NCI-H1105 (cell line): ENCODE data around the gene L3MBTL4.
A peak's percentile ranks its signal among the peaks of the same experiment; 100 is the strongest.

Source experiments
- DNase-seq: peaks from one replicate; lab custom pipeline; 2025; lab: John Stamatoyannopoulos, UW

Gene L3MBTL4

DNA sequence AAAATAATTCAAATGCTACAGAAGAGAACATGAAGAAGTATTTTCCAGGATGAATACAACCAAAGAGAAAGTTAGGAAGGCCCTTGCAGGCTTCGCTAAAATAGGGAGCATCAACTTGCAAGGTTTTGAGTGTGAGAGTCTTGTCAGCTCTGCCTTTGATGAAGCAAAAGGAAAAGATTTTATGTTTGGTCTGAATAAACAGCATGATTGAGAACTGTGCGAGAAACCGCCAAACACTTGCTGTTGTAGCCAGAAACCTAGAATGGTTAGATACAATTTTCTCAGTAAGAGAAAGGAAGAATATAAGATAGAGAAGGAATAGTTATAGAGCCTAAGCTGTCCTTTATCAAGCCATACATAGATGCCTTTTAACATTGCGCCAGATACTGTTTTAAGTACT, 163.6 kb downstream of the L3MBTL4 start:
- DNase-seq, result no peak

DNA sequence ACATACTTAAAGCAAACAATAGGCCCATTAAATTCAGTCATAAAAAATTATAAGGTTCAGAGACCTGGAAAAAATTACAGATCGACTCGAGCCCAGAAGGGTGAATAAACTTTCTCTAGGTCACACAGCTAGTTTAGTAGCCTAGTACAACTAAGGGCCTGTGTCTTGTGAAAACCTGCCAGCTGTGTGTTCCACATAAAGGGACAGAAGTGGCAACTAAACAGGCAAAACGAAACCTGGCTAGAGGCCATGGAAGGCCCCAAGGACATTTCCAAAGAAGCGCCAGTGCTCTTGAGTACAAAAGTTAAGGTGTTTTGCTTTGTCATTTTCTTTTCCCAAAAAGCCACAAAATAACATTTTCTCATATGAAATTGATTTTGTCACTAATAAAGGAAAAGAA, 164.9 kb downstream of the L3MBTL4 start:
- no peak for DNase-seq

DNA sequence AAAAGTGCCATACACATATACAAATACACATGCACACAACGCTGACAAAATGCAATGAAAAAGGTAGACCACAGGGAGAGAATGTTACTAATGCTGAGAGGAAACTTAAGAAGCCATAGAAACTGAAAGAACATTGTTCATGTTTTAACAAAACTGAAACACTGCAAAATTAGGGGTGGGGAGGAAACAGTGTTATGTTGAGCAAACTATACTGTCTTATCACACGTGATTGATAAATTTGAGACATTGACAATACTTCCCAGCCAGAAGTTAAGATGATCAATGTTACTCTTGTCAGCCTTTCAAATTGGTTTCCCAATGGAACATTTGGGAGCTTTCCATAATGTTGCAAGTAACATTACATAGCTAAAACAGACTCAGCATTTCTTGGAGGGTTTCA, 165.5 kb downstream of the L3MBTL4 start:
- DNase-seq, result no peak

DNA sequence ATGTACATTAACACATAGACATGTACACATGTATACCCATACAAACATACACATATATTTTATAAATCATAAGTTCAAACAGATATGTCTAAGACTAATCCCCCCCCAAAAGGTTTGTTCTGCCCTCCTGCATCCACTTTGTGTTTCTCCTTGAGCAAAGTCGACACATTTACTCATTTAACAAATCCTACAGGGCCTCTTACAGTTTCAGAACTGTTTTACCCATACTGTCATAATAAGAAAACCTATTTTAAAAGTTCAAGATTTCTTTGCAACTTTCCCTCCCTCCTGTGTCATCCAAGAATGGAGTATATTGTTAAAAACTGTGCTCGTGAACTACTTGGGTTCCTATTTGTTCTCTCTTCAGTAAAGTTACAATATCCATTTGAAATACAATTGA, 166.7 kb downstream of the L3MBTL4 start:
- no peak for DNase-seq

DNA sequence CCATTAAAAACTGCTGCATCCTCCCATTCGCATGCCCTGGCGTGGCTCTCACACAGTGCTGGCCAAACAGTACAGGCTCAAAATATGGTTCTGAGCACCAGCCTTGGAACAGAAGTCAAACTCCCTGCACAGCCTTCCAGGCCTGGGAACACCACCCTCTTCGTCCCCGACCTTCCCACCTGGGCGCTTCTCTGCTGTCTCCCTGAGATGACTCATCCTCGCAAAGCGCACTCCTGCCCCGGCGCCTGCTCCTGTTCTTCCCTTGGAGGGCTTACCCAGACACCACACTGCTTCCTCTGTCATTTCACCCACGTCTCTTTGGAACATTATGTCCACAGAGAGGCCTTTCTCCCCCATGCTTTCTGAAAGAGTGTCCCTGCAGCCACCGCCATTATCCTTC, 172.7 kb downstream of the L3MBTL4 start:
- DNase-seq, result no peak

DNA sequence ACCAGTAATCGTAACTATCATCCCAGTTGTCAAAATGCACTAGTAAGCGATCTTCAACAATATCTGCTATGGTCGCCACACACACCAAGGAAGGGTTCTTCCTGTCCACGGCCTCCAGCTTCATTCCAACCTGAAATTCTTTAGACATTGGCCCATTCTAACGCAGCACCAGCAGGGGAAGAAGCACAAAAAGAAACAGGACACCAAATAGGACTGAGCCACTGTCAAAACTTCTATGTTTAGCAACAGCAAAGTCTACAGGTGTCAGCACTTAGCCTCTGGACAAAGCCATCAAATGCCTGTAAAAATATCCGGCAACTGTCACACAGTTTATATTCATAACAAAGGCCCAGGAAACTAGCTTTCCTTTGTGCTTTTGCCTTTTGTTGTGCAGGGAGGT, 175.0 kb downstream of the L3MBTL4 start:
- no peak for DNase-seq

DNA sequence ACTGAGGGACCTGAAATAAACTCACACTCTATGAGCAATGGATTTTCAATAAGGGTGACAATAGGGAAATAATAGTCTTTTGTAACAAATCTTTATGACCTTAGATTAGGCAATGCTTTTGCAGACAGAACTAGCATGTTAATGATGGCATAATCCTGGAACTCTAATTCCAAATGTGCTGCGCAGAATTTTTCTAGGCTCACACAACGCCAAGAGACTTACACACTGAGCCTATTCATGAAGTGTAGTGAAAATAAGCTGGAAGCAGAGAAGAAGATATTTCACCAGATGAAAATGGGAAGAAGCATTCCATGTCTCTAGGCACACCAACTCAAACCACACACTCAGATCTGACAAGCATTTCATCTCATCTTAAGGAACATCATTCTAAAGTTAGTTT, 178.5 kb downstream of the L3MBTL4 start:
- DNase-seq, result no peak

DNA sequence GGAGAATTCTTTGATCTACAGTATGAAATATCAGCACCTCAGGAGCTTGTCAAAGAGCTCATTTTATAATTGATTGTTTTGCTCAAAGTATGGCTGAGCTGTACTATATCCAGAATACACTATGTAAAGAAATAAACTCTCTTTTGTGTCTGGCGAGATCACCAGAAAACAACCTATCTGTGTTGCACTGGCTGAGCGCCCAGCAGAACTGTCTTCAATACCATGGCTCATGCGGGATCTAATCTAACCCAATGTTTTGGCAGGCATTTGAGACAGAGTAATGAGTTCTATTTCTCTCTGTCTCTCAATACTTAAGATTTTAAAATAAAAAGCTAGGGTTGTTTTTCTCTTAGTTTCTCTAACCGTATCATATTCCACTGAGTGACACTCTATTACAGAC, 192.4 kb downstream of the L3MBTL4 start:
- no peak for DNase-seq

DNA sequence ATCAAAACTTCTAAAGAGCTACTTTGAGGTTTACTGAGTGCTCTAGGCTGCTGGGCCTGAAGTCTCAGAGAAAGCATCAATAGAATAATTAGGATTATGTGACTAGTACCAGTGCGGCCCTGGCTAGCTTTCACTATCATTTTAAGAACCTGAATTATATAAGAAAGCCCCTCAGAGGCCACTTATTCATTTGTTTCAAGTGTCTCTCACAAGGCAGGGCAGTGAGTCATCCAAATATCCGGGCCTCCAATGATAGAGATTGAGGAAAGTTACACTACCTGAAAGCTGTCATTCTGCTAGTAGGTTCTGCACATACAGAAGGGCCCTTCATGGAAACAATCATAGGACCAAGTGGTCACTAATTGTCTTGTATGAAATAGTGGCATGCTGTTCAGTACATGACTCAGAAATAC, 193.1 kb downstream of the L3MBTL4 start:
- DNase-seq, result no peak

DNA sequence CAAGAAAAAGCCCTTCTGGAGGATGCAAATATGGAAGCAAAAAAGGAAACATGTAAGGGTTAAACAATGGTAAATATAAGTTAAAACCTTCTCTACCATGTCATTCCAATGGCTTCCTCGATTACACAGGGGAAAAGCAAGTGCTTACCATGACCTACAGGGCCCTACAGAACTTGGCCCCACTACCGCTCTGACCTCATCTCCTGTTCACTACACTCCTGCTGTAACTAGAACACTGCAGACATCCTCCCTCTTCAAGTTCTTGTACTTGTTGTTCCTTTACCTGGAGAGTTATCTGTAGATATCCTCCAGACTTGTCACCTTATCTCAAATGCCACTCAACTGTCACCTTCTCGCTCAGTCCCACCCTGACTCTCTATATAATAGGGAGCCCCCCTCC, 194.6 kb downstream of the L3MBTL4 start:
- no peak for DNase-seq

DNA sequence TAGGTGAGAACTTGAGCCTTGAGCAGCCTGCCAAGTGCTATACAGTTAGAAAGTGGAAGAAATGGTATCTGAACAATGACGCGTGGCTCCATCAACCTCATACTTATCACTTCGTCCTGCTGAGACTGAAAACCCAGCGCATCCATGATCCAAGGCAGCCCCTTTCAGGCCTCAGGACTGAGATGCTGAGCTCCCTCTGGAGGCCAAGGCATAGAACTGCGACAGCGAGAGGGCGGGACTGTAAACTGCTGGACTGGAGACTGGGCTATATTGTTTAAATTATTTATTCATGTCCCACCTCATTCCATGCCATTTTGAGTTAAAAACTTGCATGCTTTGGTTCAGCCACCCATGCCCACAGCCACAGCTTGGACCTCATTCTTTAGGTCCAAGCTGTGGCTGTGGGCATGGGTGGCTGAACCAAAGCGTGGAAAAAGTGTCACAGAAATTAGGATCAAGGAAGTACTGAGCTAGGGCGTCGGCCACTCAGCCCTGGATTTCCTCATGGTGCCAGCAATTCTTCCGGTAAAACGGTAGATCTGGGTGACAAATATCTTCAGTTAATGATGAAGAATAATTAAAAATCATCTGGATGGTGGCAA, 195.5 kb downstream of the L3MBTL4 start:
- no peak for DNase-seq

DNA sequence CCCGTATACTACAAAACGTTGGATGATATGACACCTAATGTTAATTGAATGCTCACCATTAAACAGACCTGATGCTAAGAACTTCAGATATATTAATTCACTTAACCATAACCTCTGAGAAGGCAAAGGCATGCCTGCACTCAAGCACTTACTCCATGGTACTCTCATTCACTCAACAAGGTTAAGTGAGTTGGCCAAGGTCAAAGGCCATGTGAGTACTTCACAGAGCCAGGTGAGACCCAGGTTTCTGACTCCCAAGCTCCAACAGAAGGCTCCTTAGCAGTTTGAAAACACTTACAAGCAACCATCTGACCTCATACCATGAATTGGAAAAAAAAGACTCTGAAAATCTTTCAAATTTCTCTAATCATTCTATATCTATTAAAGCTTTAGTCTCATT, 198.8 kb downstream of the L3MBTL4 start:
- DNase-seq, result no peak

DNA sequence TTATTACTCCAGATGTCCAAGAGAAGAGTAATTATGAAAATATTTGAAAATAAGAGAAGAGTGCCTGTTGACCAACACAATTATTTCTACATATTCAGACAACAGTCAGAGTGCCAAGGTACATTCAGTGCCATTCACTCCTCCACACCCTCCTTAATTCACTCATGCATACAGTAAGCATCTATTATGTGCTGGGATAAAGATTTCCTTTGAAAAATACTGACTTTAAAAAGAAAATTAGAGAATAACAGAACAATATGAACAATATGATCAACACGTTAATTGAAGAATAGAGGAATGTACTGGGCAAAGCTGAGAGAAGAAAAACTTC, 203.6 kb downstream of the L3MBTL4 start:
- no peak for DNase-seq

DNA sequence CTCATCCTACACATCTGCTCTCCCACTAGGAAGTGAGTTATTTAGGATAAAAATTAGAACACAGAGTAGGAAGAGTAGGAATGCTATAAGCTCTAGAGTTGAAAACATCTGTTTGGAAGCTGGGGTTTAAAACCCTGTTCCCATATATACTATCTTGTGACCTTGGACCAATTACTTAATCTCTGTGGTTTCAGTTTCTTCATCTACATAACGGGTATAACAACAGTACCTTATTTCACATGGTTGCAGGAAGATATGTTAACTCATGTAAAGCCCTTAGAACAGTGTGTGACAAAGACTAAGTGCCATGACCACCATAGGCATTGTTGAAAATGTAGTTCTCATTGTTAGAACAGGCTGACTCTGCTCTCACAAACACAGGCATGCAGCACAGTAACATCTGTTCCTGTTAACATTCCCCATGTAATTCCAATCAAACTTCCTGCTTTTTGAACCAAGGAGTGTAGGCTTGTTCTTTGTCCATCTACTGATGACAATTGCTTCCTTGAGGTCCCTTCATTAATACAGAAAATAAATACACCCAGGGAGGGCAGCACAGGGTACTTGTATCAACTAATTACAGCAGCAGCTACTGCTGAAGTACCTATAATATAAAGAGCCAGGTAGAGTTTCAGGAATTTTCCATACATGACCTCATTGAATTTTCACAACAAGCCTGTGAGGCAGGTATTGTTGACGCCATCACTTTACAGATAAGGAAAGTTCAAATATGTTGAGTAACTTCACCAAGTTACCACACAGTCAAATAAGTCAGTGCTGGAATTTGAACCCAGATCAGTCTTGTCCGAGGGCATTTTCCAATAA, 204.2 kb downstream of the L3MBTL4 start:
- DNase-seq, result no peak

DNA sequence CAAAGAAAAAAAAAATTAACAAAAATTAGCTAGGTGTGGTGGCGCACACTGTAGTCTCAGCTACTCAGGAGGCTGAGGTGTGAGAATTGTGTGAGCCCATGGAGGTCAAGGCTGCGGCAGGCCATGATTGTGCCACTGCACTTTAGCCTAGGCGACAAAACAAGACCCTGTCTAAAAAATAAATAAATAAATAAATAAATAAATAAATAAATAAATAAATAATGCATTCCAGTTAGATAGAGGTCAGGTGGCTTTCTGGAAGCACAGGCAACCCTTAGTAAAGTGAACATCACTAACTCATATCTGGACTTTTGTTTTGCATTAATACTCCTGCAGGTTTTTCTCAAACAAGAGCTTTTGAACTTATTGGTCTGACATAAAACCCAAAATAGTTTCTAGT, 206.8 kb downstream of the L3MBTL4 start:
- DNase-seq, result no peak

DNA sequence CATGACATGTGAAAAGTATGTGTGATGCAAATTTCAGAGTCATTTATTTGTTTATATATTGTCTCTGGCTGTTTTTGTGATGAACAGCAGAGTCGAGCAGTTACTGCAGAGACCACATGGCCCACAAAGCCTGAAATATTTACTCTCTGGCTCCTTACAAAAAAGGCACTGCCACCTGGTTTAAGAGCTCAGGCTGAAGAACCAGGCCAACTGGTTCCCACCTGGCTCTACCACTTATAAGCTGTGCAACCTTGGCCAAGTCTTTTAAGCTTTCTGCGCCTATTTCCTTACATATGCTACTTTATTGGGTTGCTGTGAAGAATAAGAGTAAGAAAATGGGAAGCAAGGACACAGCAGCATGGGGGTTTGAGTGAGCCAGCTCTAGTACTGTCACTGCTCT, 207.6 kb downstream of the L3MBTL4 start:
- no peak for DNase-seq

DNA sequence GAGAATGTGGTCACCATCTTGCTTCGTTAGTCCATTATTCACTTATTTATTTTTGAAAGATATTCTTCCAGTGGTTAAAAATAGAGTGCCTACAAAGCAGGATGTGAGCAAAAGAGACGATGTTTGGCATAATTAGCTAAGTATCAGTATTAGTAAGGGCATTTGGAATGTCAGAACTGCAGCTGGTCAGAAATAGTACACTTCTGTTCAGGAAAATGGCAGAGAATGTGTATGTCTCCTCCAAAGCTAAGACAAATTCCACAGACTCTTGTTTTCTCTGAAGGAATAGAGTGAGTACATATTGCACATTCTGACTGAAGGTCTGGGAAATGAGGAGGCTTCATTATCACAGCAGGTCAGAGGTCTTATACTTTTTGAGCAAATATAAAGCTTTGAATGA, 209.0 kb downstream of the L3MBTL4 start:
- no peak for DNase-seq

DNA sequence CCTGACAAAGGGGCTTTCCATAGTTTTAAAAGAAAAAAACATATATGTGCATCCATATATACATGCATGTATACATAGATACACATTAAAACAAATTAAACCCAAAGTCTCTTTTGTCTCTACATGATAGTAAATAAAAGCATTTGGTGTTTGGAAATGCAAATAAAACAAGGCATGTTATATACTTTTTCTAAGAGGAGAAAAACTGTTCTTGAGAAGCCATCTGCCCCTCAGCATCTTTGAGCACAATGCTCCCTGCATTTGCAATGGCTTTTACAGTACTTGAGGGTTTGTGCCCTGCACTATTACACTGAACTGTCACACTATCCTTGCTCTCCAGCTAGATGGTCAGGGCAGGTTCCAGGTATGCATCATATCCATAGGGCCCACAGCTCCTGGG, 210.2 kb downstream of the L3MBTL4 start:
- no peak for DNase-seq

DNA sequence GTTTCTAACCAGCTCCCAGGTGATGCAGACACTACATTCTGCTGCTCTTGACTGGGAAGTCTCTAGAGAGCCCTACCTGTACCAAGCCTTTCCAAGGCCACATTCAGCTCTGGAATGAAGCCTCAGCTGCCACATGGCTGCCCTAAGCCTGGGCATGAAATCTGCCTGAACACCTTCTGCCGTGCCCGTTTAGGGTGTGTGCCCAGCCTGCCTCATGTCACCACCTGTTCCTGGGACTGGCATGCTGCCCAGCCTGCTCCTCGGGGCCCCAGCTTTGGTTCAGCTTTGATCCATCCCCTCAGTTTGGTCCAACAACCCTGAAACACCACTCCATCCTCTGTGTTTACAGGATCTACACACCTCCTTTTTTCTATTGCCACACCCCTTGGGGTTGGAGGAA, 210.9 kb downstream of the L3MBTL4 start:
- DNase-seq, result peak; percentile 35

DNA sequence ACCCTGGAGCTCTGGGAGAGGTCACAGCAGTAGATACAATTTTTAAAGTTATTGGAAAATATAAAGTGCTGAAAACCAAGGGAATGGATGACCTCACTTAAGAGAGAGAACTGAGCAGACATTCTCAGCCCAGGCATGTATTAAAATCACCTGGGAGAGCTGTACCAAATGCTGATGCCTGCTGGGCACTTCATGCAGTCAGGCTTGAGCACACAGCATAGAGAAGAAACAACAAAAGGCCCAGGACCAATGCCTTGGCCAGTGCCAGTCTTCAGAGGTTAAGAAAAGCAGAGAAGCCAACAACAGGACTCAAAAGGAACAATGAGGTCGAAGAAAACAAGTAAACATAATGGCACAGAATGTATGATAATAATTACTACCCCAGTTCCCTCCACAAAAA, 211.8 kb downstream of the L3MBTL4 start:
- DNase-seq, result no peak

DNA sequence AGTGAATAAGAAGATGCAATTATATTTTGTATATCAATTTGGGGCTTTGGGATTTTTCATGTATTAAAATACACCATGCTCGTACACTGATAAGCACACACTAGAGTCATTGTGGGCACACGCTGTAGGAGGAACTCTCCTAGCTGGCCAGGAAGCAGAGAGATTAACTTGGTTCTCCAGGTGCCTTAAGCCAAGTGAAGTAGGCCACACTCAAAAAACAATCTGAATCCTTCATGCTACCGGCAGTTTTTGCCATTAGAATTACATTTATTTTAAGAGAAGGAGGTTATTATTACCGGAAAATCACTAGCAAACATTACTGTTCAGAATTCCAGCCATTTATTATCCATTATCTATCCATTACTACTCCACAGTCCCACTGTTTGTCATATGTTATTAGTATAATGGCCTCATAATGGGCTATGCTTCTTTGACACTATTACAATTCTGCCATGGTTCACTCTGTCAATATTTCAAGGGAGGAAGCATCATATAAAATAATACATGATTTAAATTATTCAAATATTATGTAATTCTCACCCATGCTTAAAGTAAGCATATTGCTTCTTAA, 214.4 kb downstream of the L3MBTL4 start:
- no peak for DNase-seq

DNA sequence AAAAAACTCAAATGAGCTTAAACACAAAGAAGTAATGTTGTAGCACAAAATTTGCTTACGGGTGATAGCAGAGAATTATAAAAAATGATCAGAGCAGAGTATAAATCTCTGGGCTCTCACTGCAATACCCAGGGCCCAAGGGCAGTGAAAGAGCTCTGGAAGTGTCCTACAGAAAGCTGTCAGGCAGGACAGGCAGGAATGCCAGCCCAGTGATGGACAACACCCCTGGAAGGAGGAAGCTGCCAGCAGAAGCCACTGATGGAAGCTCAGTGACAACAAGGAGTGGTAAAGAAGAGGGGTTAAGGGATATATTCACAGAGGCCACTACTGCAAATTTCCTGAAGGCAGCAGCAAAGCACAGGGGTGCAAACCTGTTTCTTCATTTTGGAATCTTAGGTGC, 214.9 kb downstream of the L3MBTL4 start:
- DNase-seq, result no peak

DNA sequence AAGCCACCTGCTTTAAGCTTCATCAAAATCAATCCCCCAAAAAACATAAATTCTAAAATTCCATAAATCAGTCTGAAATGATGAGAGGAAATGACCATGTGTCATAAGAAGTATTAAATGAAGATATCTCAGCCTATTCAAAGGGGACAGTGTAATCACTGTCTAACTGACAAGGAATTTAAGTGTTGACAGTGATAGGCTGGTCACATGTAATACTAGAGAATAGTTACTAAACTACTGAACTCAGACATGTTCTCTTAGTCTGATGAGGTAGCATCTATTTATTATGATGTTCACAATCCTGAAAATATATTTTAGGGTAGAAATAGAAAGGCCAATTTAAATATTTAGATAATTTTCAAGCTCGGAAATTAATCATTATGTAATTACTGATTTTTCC, 216.1 kb downstream of the L3MBTL4 start:
- no peak for DNase-seq

DNA sequence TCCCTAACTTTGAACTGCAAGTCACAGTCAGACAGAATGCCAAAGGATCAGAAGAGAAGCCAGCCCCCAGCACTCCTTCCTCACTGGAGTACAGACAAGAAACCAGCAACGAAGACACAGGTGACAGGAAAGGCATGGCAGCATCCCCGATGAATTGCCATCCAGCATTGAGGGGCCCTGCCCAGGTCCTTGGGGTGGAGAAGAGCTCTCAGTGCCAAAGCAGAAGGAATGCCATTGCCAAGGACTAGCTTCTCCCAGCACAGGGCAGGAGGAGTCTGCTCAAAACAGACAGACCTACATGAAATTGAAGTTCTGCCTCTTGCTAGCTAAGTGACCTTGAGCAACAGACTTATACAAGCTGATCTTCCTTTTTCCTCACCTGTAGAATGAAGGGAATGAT, 220.1 kb downstream of the L3MBTL4 start:
- DNase-seq, result no peak
